GM12878 (cell line): ENCODE results near the gene LY9.
A peak's percentile ranks its signal among the peaks of the same experiment; 100 is the strongest.

Experiments used
- CREB1 ChIP-seq: IDR thresholded peaks from 2 replicates; pipeline ENCODE4 v1.6.1; 2012; ENCODE audit warnings: low read depth, mild to moderate bottlenecking, inconsistent platforms
- E2F8 ChIP-seq: fragments of 450-650 bp; IDR thresholded peaks from 2 replicates; pipeline ENCODE4 v1.6.1; 2018; ENCODE audit warnings: mild to moderate bottlenecking, low read depth, moderate library complexity; ENCODE audit not compliant: partially characterized antibody
- JUND ChIP-seq: IDR thresholded peaks from 2 replicates; pipeline ENCODE4 v1.6.1; 2012; ENCODE audit warnings: low read depth, mild to moderate bottlenecking, low read length, improper control_type of control experiment, moderate library complexity
- KLF5 ChIP-seq: fragments of 450-650 bp; IDR thresholded peaks from 2 replicates; pipeline ENCODE4 v1.6.1; 2014; ENCODE audit warnings: mild to moderate bottlenecking; ENCODE audit not compliant: partially characterized antibody
- MTA3 ChIP-seq: IDR thresholded peaks from 2 replicates; pipeline ENCODE4 v1.6.1; 2012; ENCODE audit warnings: low read length, inconsistent platforms, borderline replicate concordance
- POLR2A ChIP-seq: IDR thresholded peaks from 2 replicates; pipeline ENCODE4 v1.6.1; 2011; ENCODE audit warnings: low read depth, mild to moderate bottlenecking, low read length
- RUNX3 ChIP-seq: IDR thresholded peaks from 2 replicates; pipeline ENCODE4 v1.6.1; 2012; ENCODE audit warnings: low read length, inconsistent platforms
- TBL1XR1 ChIP-seq: IDR thresholded peaks from 2 replicates; pipeline ENCODE4 v1.6.1; 2012; ENCODE audit warnings: low read depth, low read length, improper control_type of control experiment
- YY1 ChIP-seq: IDR thresholded peaks from 2 replicates; pipeline ENCODE4 v1.6.1; 2011; ENCODE audit warnings: low read depth, mild to moderate bottlenecking, low read length
- TF ChIP-seq, protein P1 (sequence below), 3 experiments: IDR thresholded peaks in 2 of 3; conservative IDR thresholded peaks in 1 of 3; 2 replicates each; pipeline ENCODE4 v1.5.1; 2011; ENCODE audit warnings: low read depth in 3 of 3, low read length in 3 of 3, mild to moderate bottlenecking in 3 of 3, control low read depth in 2 of 3, moderate library complexity in 2 of 3, inconsistent platforms in 1 of 3, mixed read lengths in 1 of 3; ENCODE audit not compliant: control insufficient read depth in 2 of 3, insufficient read depth in 1 of 3; ENCODE audit errors: extremely low read depth in 1 of 3
- TF ChIP-seq, protein P2 (sequence below): IDR thresholded peaks from 2 replicates; pipeline ENCODE4 v1.6.1; 2011; ENCODE audit warnings: low read depth, mild to moderate bottlenecking, low read length, moderate library complexity, borderline replicate concordance; ENCODE audit errors: extremely low read depth
- TF ChIP-seq, protein P3 (sequence below): IDR thresholded peaks from 2 replicates; pipeline ENCODE4 v1.6.1; 2011; ENCODE audit warnings: borderline replicate concordance, low read depth, mild to moderate bottlenecking, moderate library complexity, low read length; ENCODE audit not compliant: insufficient read depth, poor library complexity, severe bottlenecking
- TF ChIP-seq, protein P4 (sequence below): fragments of 150-350 bp; IDR thresholded peaks from 2 replicates; pipeline ENCODE4 v1.6.1; 2016; ENCODE audit warnings: low read depth, low read length
- TF ChIP-seq, protein P5 (sequence below): IDR thresholded peaks from 2 replicates; pipeline ENCODE4 v1.6.1; 2011; ENCODE audit warnings: low read depth, low read length, improper control_type of control experiment, borderline replicate concordance

DNA sequence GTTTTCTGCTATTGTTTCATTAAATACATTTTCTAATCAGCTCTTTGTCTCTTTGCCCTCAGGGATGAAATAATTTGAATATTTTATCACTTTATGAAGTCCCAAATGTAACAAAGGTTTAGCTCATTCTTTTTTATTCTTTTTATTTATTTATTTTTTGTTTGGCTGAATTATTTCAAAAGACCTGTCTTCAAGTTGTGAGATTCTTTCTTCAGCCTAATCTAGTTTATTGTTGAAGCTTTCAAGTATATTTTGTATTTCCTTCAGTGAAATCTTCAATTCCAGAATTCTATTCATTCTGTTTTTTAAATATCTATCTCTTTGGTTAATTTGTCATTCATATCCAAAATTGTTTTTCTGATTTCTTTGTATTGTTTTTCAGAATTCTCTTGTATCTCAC, 10.8 kb downstream of the LY9 start:
- peak; percentile 25 for TF ChIP-seq KLF5
- TF ChIP-seq POLR2A = no peak
- TF ChIP-seq, protein P1, sequence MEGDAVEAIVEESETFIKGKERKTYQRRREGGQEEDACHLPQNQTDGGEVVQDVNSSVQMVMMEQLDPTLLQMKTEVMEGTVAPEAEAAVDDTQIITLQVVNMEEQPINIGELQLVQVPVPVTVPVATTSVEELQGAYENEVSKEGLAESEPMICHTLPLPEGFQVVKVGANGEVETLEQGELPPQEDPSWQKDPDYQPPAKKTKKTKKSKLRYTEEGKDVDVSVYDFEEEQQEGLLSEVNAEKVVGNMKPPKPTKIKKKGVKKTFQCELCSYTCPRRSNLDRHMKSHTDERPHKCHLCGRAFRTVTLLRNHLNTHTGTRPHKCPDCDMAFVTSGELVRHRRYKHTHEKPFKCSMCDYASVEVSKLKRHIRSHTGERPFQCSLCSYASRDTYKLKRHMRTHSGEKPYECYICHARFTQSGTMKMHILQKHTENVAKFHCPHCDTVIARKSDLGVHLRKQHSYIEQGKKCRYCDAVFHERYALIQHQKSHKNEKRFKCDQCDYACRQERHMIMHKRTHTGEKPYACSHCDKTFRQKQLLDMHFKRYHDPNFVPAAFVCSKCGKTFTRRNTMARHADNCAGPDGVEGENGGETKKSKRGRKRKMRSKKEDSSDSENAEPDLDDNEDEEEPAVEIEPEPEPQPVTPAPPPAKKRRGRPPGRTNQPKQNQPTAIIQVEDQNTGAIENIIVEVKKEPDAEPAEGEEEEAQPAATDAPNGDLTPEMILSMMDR (IDR thresholded peaks at IDR 0.05 in 2 of 3, conservative IDR thresholded peaks at IDR 0.05 in 1 of 3; ENCODE audit: control insufficient read depth in 2 of 3, extremely low read depth in 1 of 3, insufficient read depth in 1 of 3, low read depth in 3 of 3, low read length in 3 of 3) = no peak
- TF ChIP-seq, protein P2, sequence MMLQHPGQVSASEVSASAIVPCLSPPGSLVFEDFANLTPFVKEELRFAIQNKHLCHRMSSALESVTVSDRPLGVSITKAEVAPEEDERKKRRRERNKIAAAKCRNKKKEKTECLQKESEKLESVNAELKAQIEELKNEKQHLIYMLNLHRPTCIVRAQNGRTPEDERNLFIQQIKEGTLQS = no peak
- TF ChIP-seq, protein P3, sequence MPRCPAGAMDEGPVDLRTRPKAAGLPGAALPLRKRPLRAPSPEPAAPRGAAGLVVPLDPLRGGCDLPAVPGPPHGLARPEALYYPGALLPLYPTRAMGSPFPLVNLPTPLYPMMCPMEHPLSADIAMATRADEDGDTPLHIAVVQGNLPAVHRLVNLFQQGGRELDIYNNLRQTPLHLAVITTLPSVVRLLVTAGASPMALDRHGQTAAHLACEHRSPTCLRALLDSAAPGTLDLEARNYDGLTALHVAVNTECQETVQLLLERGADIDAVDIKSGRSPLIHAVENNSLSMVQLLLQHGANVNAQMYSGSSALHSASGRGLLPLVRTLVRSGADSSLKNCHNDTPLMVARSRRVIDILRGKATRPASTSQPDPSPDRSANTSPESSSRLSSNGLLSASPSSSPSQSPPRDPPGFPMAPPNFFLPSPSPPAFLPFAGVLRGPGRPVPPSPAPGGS = no peak
- TF ChIP-seq JUND = no peak
- TF ChIP-seq E2F8 = no peak
- TF ChIP-seq TBL1XR1 = no peak
- TF ChIP-seq, protein P4, sequence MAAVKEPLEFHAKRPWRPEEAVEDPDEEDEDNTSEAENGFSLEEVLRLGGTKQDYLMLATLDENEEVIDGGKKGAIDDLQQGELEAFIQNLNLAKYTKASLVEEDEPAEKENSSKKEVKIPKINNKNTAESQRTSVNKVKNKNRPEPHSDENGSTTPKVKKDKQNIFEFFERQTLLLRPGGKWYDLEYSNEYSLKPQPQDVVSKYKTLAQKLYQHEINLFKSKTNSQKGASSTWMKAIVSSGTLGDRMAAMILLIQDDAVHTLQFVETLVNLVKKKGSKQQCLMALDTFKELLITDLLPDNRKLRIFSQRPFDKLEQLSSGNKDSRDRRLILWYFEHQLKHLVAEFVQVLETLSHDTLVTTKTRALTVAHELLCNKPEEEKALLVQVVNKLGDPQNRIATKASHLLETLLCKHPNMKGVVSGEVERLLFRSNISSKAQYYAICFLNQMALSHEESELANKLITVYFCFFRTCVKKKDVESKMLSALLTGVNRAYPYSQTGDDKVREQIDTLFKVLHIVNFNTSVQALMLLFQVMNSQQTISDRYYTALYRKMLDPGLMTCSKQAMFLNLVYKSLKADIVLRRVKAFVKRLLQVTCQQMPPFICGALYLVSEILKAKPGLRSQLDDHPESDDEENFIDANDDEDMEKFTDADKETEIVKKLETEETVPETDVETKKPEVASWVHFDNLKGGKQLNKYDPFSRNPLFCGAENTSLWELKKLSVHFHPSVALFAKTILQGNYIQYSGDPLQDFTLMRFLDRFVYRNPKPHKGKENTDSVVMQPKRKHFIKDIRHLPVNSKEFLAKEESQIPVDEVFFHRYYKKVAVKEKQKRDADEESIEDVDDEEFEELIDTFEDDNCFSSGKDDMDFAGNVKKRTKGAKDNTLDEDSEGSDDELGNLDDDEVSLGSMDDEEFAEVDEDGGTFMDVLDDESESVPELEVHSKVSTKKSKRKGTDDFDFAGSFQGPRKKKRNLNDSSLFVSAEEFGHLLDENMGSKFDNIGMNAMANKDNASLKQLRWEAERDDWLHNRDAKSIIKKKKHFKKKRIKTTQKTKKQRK = no peak
- TF ChIP-seq MTA3 = no peak
- no peak for TF ChIP-seq YY1
- no peak for TF ChIP-seq CREB1
- TF ChIP-seq RUNX3 = no peak
- TF ChIP-seq, protein P5, sequence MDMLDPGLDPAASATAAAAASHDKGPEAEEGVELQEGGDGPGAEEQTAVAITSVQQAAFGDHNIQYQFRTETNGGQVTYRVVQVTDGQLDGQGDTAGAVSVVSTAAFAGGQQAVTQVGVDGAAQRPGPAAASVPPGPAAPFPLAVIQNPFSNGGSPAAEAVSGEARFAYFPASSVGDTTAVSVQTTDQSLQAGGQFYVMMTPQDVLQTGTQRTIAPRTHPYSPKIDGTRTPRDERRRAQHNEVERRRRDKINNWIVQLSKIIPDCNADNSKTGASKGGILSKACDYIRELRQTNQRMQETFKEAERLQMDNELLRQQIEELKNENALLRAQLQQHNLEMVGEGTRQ = no peak
